Measurements from ENCODE around the gene ARL16. TPM values are rescaled to one million over a fixed set of nuclear protein-coding genes. Genes with fewer than 3 reads are reported as not detected.

Gene ARL16
- total and polyA plus RNA-seq, 9 donors, result 22.8 to 55.5 (median 31.1) TPM

- no peaks in the 10 kb centered on the region for H3K36me3 ChIP-seq
- TF ChIP-seq EP300 (IDR thresholded peaks at IDR 0.05) (no peak), POLR2A (IDR thresholded peaks at IDR 0.05) (no peak), CTCF (IDR thresholded peaks at IDR 0.05) (no peak)
- peaks cover 6% of the 10 kb centered on the region for H3K4me1 ChIP-seq (ENCODE audit: insufficient read depth)
- H3K27me3 ChIP-seq, result no peaks in the 10 kb centered on the region
- DNase-seq, result no peak
- 57 to 66% (median 62%) methylated on average over 17 to 23 of the region's 23 CpGs for WGBS, 3 donors
- peak overlapping the region; percentile 77 for H3K4me3 ChIP-seq
- H3K27ac ChIP-seq, result no peak overlapping the region
- no peaks in the 10 kb centered on the region for H3K9me3 ChIP-seq
- intact Hi-C loops (cut with DNase I), result no loop called here
These were observed 17.9 kb upstream of the ARL16 start for GRCh38 chr17:81701288-81702071.

GRCh38 chr17:81700353-81701287 is 17.0 kb upstream of the ARL16 start:
- Histone ChIP-seq H3K27ac (no peak overlapping the region), H3K36me3 (no peaks in the 10 kb centered on the region), H3K27me3 (no peaks in the 10 kb centered on the region), H3K4me1 (ENCODE audit: insufficient read depth) (peaks cover 6% of the 10 kb centered on the region), H3K4me3 (no peak overlapping the region), H3K9me3 (no peaks in the 10 kb centered on the region)
- no peak for DNase-seq
- TF ChIP-seq POLR2A (IDR thresholded peaks at IDR 0.05), result no peak
- no peak for TF ChIP-seq CTCF (IDR thresholded peaks at IDR 0.05)
- TF ChIP-seq EP300 (IDR thresholded peaks at IDR 0.05), result no peak
- intact Hi-C loops (cut with DNase I), result no loop called here
- WGBS, 3 donors, result 77 to 85% (median 82%) methylated on average over 22 to 25 of the region's 25 CpGs

- intact Hi-C loops (cut with DNase I), result no loop called here
- TF ChIP-seq CTCF (IDR thresholded peaks at IDR 0.05) (no peak), POLR2A (IDR thresholded peaks at IDR 0.05) (no peak), EP300 (IDR thresholded peaks at IDR 0.05) (no peak)
- no peaks in the 10 kb centered on the region for H3K9me3 ChIP-seq
- no peak overlapping the region for H3K4me3 ChIP-seq
- no peak overlapping the region for H3K27ac ChIP-seq
- DNase-seq, result no peak
- peaks cover 2% of the 10 kb centered on the region for H3K4me1 ChIP-seq (ENCODE audit: insufficient read depth)
- no peaks in the 10 kb centered on the region for H3K36me3 ChIP-seq
- H3K27me3 ChIP-seq, result no peaks in the 10 kb centered on the region
- 75 to 79% (median 78%) methylated on average over 25 of the region's 25 CpGs for WGBS, 3 donors
These were observed 13.9 kb upstream of the ARL16 start for GRCh38 chr17:81697261-81698044.

Data from ovary (tissue), 9 donors.